ENCODE measurements around the gene BCAS4. TPM values are rescaled to one million over a fixed set of nuclear protein-coding genes. Genes with fewer than 3 reads are reported as not detected.

Gene BCAS4
- total RNA-seq, 1 experiment from 2014 or later, result 25.8 TPM

- Mint-ChIP-seq H3K9me3 (no peaks in the 10 kb centered on the region), H3K27ac (no peak overlapping the region), H3K4me3 (no peak overlapping the region), H3K36me3 (no peaks in the 10 kb centered on the region), H3K27me3 (ENCODE audit: low read depth) (no peaks in the 10 kb centered on the region), H3K4me1 (peaks cover 42% of the 10 kb centered on the region)
- no peak for DNase-seq (ENCODE audit: low spot score)
- ChIA-PET POLR2A (no interaction called here), CTCF (no interaction called here)
- TF ChIP-seq, protein P1, sequence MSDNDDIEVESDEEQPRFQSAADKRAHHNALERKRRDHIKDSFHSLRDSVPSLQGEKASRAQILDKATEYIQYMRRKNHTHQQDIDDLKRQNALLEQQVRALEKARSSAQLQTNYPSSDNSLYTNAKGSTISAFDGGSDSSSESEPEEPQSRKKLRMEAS (CRISPR knock-in tag; IDR thresholded peaks at IDR 0.05), result no peak
- TF ChIP-seq, protein P2, sequence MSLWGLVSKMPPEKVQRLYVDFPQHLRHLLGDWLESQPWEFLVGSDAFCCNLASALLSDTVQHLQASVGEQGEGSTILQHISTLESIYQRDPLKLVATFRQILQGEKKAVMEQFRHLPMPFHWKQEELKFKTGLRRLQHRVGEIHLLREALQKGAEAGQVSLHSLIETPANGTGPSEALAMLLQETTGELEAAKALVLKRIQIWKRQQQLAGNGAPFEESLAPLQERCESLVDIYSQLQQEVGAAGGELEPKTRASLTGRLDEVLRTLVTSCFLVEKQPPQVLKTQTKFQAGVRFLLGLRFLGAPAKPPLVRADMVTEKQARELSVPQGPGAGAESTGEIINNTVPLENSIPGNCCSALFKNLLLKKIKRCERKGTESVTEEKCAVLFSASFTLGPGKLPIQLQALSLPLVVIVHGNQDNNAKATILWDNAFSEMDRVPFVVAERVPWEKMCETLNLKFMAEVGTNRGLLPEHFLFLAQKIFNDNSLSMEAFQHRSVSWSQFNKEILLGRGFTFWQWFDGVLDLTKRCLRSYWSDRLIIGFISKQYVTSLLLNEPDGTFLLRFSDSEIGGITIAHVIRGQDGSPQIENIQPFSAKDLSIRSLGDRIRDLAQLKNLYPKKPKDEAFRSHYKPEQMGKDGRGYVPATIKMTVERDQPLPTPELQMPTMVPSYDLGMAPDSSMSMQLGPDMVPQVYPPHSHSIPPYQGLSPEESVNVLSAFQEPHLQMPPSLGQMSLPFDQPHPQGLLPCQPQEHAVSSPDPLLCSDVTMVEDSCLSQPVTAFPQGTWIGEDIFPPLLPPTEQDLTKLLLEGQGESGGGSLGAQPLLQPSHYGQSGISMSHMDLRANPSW (CRISPR knock-in tag; conservative IDR thresholded peaks at IDR 0.05; ENCODE audit: low read depth), result no peak
- TF ChIP-seq, protein P3, sequence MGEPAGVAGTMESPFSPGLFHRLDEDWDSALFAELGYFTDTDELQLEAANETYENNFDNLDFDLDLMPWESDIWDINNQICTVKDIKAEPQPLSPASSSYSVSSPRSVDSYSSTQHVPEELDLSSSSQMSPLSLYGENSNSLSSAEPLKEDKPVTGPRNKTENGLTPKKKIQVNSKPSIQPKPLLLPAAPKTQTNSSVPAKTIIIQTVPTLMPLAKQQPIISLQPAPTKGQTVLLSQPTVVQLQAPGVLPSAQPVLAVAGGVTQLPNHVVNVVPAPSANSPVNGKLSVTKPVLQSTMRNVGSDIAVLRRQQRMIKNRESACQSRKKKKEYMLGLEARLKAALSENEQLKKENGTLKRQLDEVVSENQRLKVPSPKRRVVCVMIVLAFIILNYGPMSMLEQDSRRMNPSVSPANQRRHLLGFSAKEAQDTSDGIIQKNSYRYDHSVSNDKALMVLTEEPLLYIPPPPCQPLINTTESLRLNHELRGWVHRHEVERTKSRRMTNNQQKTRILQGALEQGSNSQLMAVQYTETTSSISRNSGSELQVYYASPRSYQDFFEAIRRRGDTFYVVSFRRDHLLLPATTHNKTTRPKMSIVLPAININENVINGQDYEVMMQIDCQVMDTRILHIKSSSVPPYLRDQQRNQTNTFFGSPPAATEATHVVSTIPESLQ (CRISPR knock-in tag; IDR thresholded peaks at IDR 0.05), result no peak
- TF ChIP-seq CBFB (CRISPR knock-in tag; IDR thresholded peaks at IDR 0.05; ENCODE audit: low read depth), result no peak
- TF ChIP-seq NR2C2 (CRISPR knock-in tag; IDR thresholded peaks at IDR 0.05), result no peak
- TF ChIP-seq, protein P4, sequence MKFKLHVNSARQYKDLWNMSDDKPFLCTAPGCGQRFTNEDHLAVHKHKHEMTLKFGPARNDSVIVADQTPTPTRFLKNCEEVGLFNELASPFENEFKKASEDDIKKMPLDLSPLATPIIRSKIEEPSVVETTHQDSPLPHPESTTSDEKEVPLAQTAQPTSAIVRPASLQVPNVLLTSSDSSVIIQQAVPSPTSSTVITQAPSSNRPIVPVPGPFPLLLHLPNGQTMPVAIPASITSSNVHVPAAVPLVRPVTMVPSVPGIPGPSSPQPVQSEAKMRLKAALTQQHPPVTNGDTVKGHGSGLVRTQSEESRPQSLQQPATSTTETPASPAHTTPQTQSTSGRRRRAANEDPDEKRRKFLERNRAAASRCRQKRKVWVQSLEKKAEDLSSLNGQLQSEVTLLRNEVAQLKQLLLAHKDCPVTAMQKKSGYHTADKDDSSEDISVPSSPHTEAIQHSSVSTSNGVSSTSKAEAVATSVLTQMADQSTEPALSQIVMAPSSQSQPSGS (CRISPR knock-in tag; IDR thresholded peaks at IDR 0.05; ENCODE audit: borderline replicate concordance, low read depth), result no peak
- no peak for TF ChIP-seq SP1 (CRISPR knock-in tag; conservative IDR thresholded peaks at IDR 0.05)
- no peak for ATAC-seq
Observed at GRCh38 chr20:50867805-50868204, 72.9 kb downstream of the BCAS4 start.

DNA sequence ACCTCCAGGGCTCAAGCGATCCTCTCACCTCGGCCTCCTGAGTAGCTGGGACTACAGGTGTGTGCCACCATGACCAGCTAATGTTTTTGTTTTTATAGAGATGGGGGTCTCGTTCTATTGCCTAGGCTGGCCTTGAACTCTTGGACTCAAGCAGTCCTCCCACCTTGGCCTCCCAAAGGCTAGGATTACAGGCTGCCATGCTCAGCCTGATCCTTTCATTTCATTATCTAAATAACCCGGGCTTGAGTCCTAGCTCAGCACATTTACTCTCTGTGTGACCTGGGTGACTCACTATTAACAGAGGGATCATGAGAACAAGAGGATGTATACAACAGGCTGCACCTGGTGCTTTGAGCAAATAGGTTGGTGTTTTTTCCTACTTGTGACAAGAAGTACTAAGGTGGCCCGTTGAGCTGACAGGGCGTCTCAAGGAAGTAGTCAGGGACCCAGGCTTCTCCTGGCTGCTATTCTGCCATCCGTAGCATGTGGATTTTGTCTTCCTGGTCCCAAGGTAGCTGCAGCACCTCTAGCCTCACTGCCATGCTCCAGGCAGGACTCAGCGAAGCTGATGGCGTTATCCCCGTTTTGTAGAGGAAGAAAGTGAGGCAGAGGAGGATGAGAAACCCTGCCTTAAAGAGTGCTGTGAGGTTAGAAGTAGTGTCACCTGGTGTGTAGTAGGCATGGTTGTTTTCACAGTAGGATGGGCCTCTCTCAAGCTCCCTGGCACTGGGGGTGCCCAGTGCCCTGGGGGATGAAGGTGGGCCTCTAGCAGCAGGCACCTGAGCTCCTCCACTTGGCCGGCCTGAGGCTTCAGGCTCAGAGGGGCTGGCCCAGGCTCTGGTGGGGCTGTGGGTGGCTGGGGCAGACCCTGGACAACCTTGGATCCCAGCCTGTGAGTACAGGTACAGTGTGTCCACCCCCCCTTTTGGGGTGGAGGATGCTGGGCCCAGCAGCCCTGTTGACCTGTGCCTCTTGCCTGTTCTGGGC lies 73.9 kb downstream of the BCAS4 start:
- Mint-ChIP-seq H3K27ac (peak overlapping the region; percentile 96), H3K36me3 (no peaks in the 10 kb centered on the region), H3K4me1 (peaks cover 47% of the 10 kb centered on the region), H3K4me3 (no peak overlapping the region), H3K27me3 (ENCODE audit: low read depth) (no peaks in the 10 kb centered on the region), H3K9me3 (no peaks in the 10 kb centered on the region)
- ChIA-PET CTCF (interaction anchor here (1.0 to 1.5 kb wide), 2 partner anchors 63 to 243 kb away, joined by 3 to 4 read pairs; partner anchors contain the start of gene ADNP), POLR2A (no interaction called here)
- ATAC-seq (no peak), DNase-seq (ENCODE audit: low spot score) (no peak)
- TF ChIP-seq, protein P5, sequence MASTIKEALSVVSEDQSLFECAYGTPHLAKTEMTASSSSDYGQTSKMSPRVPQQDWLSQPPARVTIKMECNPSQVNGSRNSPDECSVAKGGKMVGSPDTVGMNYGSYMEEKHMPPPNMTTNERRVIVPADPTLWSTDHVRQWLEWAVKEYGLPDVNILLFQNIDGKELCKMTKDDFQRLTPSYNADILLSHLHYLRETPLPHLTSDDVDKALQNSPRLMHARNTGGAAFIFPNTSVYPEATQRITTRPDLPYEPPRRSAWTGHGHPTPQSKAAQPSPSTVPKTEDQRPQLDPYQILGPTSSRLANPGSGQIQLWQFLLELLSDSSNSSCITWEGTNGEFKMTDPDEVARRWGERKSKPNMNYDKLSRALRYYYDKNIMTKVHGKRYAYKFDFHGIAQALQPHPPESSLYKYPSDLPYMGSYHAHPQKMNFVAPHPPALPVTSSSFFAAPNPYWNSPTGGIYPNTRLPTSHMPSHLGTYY (CRISPR knock-in tag; IDR thresholded peaks at IDR 0.05), result no peak
- TF ChIP-seq SP1 (CRISPR knock-in tag; conservative IDR thresholded peaks at IDR 0.05), result no peak
- TF ChIP-seq, protein P6, sequence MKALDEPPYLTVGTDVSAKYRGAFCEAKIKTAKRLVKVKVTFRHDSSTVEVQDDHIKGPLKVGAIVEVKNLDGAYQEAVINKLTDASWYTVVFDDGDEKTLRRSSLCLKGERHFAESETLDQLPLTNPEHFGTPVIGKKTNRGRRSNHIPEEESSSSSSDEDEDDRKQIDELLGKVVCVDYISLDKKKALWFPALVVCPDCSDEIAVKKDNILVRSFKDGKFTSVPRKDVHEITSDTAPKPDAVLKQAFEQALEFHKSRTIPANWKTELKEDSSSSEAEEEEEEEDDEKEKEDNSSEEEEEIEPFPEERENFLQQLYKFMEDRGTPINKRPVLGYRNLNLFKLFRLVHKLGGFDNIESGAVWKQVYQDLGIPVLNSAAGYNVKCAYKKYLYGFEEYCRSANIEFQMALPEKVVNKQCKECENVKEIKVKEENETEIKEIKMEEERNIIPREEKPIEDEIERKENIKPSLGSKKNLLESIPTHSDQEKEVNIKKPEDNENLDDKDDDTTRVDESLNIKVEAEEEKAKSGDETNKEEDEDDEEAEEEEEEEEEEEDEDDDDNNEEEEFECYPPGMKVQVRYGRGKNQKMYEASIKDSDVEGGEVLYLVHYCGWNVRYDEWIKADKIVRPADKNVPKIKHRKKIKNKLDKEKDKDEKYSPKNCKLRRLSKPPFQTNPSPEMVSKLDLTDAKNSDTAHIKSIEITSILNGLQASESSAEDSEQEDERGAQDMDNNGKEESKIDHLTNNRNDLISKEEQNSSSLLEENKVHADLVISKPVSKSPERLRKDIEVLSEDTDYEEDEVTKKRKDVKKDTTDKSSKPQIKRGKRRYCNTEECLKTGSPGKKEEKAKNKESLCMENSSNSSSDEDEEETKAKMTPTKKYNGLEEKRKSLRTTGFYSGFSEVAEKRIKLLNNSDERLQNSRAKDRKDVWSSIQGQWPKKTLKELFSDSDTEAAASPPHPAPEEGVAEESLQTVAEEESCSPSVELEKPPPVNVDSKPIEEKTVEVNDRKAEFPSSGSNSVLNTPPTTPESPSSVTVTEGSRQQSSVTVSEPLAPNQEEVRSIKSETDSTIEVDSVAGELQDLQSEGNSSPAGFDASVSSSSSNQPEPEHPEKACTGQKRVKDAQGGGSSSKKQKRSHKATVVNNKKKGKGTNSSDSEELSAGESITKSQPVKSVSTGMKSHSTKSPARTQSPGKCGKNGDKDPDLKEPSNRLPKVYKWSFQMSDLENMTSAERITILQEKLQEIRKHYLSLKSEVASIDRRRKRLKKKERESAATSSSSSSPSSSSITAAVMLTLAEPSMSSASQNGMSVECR (CRISPR knock-in tag; IDR thresholded peaks at IDR 0.05; ENCODE audit: borderline replicate concordance), result no peak
- TF ChIP-seq EMX1 (CRISPR knock-in tag; IDR thresholded peaks at IDR 0.05), result no peak
- no peak for TF ChIP-seq NFATC4 (CRISPR knock-in tag; IDR thresholded peaks at IDR 0.05)
- no peak for TF ChIP-seq TEAD4 (CRISPR knock-in tag; IDR thresholded peaks at IDR 0.05)
- no peak for TF ChIP-seq TEAD1 (CRISPR knock-in tag; IDR thresholded peaks at IDR 0.05)
- no peak for TF ChIP-seq ESRRA (CRISPR knock-in tag; IDR thresholded peaks at IDR 0.05; ENCODE audit: borderline replicate concordance)
- no peak for TF ChIP-seq RELA (CRISPR knock-in tag; IDR thresholded peaks at IDR 0.05; ENCODE audit: borderline replicate concordance)
- TF ChIP-seq ZNF416 (CRISPR knock-in tag; IDR thresholded peaks at IDR 0.05), result no peak
- TF ChIP-seq, protein P2 (CRISPR knock-in tag; conservative IDR thresholded peaks at IDR 0.05; ENCODE audit: low read depth), result no peak
- no peak for TF ChIP-seq SOX15 (CRISPR knock-in tag; IDR thresholded peaks at IDR 0.05)
- TF ChIP-seq ZNF423 (CRISPR knock-in tag; IDR thresholded peaks at IDR 0.05), result no peak
